GM23248 (cell line): Measurements from ENCODE around the gene TBC1D21.

Experiments
- EZH2 ChIP-seq: fragments of 200-600 bp; sonication (generic); IDR thresholded peaks from 2 replicates; pipeline ENCODE4 v1.6.1; 2018; ENCODE audit warnings: antibody characterized with exemption, mild to moderate bottlenecking; ENCODE audit not compliant: insufficient read depth, poor library complexity, severe bottlenecking
- EZH2phosphoT487 ChIP-seq: fragments of 200-600 bp; sonication (generic); IDR thresholded peaks from 2 replicates; pipeline ENCODE4 v1.6.1; 2018; ENCODE audit warnings: antibody characterized with exemption, moderate library complexity, mild to moderate bottlenecking, low read depth; ENCODE audit not compliant: insufficient read depth

GRCh38 chr15:73841756-73842725 lies 31.3 kb upstream of the TBC1D21 start:
- TF ChIP-seq EZH2: no peak
- TF ChIP-seq EZH2phosphoT487: no peak
